Immature natural killer cell (primary cell): ENCODE results near the gene CYB561A3. TPM values are rescaled to one million over a fixed set of nuclear protein-coding genes. Genes with fewer than 3 reads are reported as not detected.
A peak's percentile ranks its signal among the peaks of the same experiment; 100 is the strongest.
"Not testable (repeated sequence)": the region's sequence is repeated elsewhere in the genome, so short reads cannot be mapped to it uniquely, and the experiment has no call there.

Experiments used
- DNase-seq, 3 donors: peaks; one replicate each; pipeline ENCODE4 v3.0.0; 2022; ENCODE audit warnings: mixed read lengths in 1 of 3
- H3K27ac Mint-ChIP-seq, 6 donors: one replicate each; pipeline ENCODE4 v1.8.0; 2020; ENCODE audit warnings: mixed read lengths in 6 of 6, mild to moderate bottlenecking in 5 of 6, inconsistent platforms in 4 of 6, moderate library complexity in 3 of 6
- H3K27me3 Mint-ChIP-seq, 3 donors: one replicate each; pipeline ENCODE4 v1.8.0; 2020 to 2021; ENCODE audit warnings: low read depth in 3 of 3, mild to moderate bottlenecking in 3 of 3, mixed read lengths in 3 of 3, moderate library complexity in 3 of 3, inconsistent platforms in 1 of 3
- H3K36me3 Mint-ChIP-seq, 3 donors: one replicate each; pipeline ENCODE4 v1.8.0; 2020; ENCODE audit warnings: mixed read lengths in 3 of 3, inconsistent platforms in 2 of 3, mild to moderate bottlenecking in 2 of 3
- H3K4me1 Mint-ChIP-seq, 2 donors: one replicate each; pipeline ENCODE4 v1.8.0; 2020; ENCODE audit warnings: inconsistent platforms in 2 of 2, mild to moderate bottlenecking in 2 of 2, mixed read lengths in 2 of 2, moderate library complexity in 1 of 2
- H3K4me3 Mint-ChIP-seq, 5 donors: one replicate each; pipeline ENCODE4 v1.8.0; 2020; ENCODE audit warnings: mild to moderate bottlenecking in 5 of 5, mixed read lengths in 5 of 5, inconsistent platforms in 3 of 5, moderate library complexity in 3 of 5
- H3K9me3 Mint-ChIP-seq, 6 donors: one replicate each; pipeline ENCODE4 v1.8.0; 2020; ENCODE audit warnings: mild to moderate bottlenecking in 6 of 6, mixed read lengths in 6 of 6, inconsistent platforms in 4 of 6, moderate library complexity in 3 of 6
- polyA plus RNA-seq, 3 donors: library from polyadenylated mRNA; unstranded; fragments of 300-500 nt; fragmentation: Illumina TruSeq; gene quantifications; one replicate each; pipeline ENCODE4 v1.2.3, GENCODE V29; 2021

CYB561A3 gene, protein sequence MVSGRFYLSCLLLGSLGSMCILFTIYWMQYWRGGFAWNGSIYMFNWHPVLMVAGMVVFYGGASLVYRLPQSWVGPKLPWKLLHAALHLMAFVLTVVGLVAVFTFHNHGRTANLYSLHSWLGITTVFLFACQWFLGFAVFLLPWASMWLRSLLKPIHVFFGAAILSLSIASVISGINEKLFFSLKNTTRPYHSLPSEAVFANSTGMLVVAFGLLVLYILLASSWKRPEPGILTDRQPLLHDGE
- 100 to 1,000 TPM in 1 of 3 donors, 10 to 100 TPM in 2; 63.8 to 128 (median 64.5) TPM for polyA plus RNA-seq

DNA sequence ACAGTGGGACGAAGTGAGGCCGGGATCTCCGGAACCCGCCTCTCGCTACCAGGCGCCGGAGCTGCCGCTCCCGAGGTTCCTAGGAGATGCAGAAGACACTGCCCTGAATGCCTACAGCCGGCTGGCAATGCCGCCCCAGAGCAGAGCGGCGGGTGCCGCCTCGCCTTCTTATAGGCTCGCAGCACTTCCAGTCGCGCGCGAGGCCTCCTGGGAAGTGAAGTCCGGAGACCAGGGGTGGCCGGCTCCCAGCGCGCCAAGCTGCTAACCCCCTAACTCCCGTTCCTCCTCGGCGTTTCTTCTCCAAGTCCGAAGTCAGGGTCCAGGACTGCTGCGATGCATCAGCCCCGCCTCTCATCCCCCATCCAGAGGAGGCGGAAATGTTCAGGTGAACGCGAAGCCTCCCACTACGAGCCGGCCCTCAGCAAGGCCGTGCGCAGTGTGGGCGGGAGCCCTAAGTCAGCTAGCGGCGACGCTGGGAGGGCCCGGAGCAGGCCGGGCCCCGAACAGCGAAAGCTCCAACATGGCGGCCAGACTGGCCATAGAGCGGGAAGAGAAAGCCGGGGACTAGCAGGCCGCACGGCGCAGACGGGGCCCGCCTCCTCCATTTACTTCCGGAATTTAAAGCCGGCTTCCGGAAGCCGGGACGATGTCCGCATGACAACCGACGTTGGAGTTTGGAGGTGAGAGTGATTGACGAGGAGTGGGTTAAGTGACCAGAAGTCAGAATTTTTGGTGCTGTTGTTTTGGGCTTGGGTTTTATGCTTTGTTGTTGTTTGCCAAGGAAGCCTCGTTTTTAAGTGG, at the start of gene CYB561A3, which contains the start of gene TMEM138:
CYB561A3 (minus strand) TSS at position 142 of the 801 bp plus-strand sequence. CDS start 5,169 bp downstream, outside the sequence.
TMEM138 (plus strand) TSS at position 634 of the 801 bp plus-strand sequence. CDS start 2,017 bp downstream, outside the sequence.
- Mint-ChIP-seq H3K4me1 (peaks cover 39 to 44% of the 10 kb centered on the region in 2 donors), H3K9me3 (no peaks in the 10 kb centered on the region), H3K27me3 (peaks cover 0 to 7% (median 4%) of the 10 kb centered on the region in 3 donors), H3K27ac (peak within 1 kb of the TSS; percentile 93 to 100 (median 100)), H3K36me3 (peaks cover 0 to 7% (median 0%) of the 10 kb centered on the region in 3 donors), H3K4me3 (peak within 1 kb of the TSS; percentile 97 to 100 (median 99))
- peak; percentile 86 to 88 (median 87) for DNase-seq

DNA sequence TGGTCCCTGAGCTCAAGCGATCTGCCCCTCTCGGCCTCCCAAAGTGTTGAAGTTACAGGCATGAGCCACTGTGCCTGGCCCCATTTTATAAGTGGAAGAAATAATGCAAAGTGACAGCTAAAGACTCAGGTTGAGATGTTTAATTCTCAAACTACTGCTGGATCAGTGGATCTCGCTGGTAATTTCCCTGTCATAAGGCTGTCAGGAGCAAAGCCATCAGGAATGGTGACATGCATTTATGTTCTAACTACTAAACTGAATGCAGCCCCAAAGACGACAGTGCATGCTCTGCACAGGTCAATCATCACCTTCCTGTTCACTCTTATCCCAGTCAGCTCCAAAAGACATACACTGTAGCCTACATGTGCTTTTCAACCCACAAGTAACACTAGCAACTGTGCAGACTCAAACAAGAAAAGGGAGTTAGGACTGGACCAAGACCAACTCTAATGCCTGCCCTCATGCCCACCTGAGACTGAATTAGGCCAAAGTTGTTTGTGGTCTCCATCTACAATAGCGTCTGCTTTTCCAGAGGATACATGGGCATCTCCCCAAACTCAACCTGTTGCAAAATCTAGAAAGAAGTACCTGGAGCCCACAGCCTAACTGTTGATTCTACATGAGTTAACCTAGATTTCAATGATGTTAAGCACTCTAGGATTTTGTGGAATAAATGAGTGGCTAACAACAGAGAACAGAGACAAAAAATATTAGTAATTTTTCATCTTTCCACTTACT, 45.5 kb upstream of the CYB561A3 start:
- peaks cover 4 to 36% (median 27%) of the 10 kb centered on the region in 3 donors for H3K36me3 Mint-ChIP-seq
- peaks cover 0 to 4% (median 2%) of the 10 kb centered on the region in 3 donors for H3K27me3 Mint-ChIP-seq
- peak overlapping the region in 4 of 6 donors; percentile 35 to 53 (median 46) for H3K27ac Mint-ChIP-seq
- DNase-seq = no peak
- H3K4me3 Mint-ChIP-seq = no peak overlapping the region
- peaks cover 0 to 9% of the 10 kb centered on the region in 2 donors for H3K4me1 Mint-ChIP-seq
- no peaks in the 10 kb centered on the region for H3K9me3 Mint-ChIP-seq

DNA sequence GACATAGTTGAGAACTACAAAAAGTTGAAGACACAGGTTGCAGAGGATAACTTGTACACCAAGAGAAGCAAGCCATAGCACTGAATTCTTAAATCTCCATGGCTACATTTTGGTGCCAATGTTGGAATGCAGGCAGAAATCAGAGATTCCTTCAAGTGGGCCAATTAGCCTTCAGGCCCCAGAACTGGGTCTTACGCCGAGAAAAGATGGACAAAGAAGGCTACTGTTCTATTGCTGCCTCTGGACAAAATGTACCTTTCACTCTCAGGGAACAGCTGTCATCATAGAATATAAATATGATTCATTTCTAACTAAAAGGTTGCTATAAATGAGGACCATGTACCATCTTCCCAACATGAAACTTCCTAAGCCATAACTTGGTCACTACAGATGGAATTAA, 44.4 kb upstream of the CYB561A3 start:
- Mint-ChIP-seq H3K4me3 (no peak overlapping the region), H3K27me3 (peaks cover 0 to 4% (median 2%) of the 10 kb centered on the region in 3 donors), H3K36me3 (peaks cover 4 to 34% (median 21%) of the 10 kb centered on the region in 3 donors), H3K9me3 (no peaks in the 10 kb centered on the region), H3K27ac (no peak overlapping the region), H3K4me1 (peaks cover 0 to 14% of the 10 kb centered on the region in 2 donors)
- no peak for DNase-seq

DNA sequence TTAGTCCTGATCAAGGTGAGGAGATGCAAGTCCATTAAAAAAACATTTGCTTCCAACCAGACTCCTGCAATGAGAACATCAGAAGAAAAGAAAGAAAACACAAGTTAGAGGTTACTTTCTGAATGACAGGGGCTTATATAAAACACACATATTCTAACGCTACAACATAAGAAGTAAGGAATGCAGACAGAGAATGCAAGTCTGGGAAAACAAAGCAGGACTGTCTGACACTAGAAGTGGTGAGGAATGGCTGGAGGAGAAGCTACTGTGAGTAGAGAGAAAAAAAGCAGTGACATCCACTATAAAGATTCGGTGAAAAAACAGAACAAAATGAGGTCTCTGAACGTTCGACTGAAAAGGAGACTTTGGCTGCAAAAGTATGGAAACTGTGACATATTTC, 43.0 kb upstream of the CYB561A3 start:
- H3K27me3 Mint-ChIP-seq = peaks cover 0 to 4% (median 2%) of the 10 kb centered on the region in 3 donors
- H3K4me1 Mint-ChIP-seq = peaks cover 0 to 14% of the 10 kb centered on the region in 2 donors
- peaks cover 4 to 39% (median 18%) of the 10 kb centered on the region in 3 donors for H3K36me3 Mint-ChIP-seq
- no peak for DNase-seq
- no peaks in the 10 kb centered on the region for H3K9me3 Mint-ChIP-seq
- H3K27ac Mint-ChIP-seq = peak overlapping the region in 4 of 6 donors; percentile 2 to 52 (median 34)
- H3K4me3 Mint-ChIP-seq = no peak overlapping the region

DNA sequence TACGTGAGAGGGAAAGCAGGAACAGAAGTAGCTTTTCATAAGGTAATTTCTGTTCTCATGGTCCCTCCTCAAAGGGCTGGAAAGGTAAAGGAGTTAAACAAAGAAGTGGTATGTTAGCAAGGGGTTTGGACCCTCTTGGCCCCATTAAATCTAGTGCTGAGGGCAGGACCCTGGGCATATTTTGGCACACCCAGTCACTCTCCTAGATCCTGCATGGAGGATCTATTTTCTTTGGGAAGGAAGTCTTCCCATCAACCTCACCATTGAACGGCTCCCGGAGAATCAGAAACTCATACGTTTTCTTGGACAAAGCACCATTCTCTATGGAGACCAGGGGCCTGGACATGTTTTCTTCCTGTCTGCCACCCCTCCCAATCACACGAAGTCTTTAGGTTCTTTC, 42.4 kb upstream of the CYB561A3 start:
- H3K27ac Mint-ChIP-seq = no peak overlapping the region
- peaks cover 0 to 14% of the 10 kb centered on the region in 2 donors for H3K4me1 Mint-ChIP-seq
- no peak overlapping the region for H3K4me3 Mint-ChIP-seq
- peaks cover 0 to 4% (median 2%) of the 10 kb centered on the region in 3 donors for H3K27me3 Mint-ChIP-seq
- no peak for DNase-seq
- H3K36me3 Mint-ChIP-seq = peaks cover 4 to 39% (median 18%) of the 10 kb centered on the region in 3 donors
- H3K9me3 Mint-ChIP-seq = no peaks in the 10 kb centered on the region

DNA sequence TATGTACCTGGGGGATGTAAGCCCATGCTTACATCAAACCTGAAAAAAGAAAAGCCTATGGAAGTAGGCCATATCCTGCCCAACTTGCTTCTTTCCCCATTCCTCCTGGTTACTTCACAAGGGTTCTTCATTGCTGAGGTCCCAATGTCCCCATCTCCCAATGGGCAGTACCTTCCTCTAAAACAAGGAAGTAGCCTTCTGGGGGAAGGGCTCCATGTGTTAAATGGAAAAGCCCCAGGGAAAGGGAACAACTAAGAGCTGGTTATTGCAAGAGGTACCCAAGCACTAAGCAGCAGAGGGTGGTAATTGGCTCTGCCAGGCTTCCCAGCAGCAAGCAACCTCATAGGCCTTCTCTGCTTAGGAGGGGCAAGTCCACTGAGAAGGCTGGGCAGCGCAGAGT, 42.0 kb upstream of the CYB561A3 start:
- DNase-seq = no peak
- H3K27me3 Mint-ChIP-seq = peaks cover 0 to 4% (median 2%) of the 10 kb centered on the region in 3 donors
- H3K4me1 Mint-ChIP-seq = peaks cover 0 to 14% of the 10 kb centered on the region in 2 donors
- no peaks in the 10 kb centered on the region for H3K9me3 Mint-ChIP-seq
- H3K36me3 Mint-ChIP-seq = peaks cover 4 to 41% (median 17%) of the 10 kb centered on the region in 3 donors
- no peak overlapping the region for H3K27ac Mint-ChIP-seq
- no peak overlapping the region for H3K4me3 Mint-ChIP-seq

DNA sequence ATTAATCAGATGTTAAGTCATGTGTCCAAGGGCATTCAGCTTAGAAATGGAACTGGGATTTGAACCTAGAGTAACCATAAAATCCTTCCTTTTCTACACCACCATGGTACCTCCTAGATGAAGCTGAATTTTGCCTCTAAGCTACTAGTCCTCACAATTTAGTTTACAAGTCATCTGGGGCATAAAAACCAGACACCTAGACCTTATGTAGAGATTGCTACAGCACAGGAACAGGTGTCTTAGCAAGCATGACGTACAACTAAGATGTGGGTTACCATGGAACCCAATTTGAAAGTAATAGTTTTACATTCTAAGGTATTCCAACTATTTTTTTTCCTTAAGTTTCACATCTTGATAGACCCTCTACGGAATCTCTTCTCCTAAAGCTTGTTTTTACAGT, 39.9 kb upstream of the CYB561A3 start:
- Mint-ChIP-seq H3K4me1 (peaks cover 0 to 14% of the 10 kb centered on the region in 2 donors), H3K36me3 (peaks cover 4 to 44% (median 12%) of the 10 kb centered on the region in 3 donors), H3K4me3 (no peak overlapping the region), H3K27me3 (peaks cover 0 to 2% (median 1%) of the 10 kb centered on the region in 3 donors), H3K27ac (peak overlapping the region in 5 of 6 donors; percentile 13 to 76 (median 55)), H3K9me3 (no peaks in the 10 kb centered on the region)
- DNase-seq = no peak

DNA sequence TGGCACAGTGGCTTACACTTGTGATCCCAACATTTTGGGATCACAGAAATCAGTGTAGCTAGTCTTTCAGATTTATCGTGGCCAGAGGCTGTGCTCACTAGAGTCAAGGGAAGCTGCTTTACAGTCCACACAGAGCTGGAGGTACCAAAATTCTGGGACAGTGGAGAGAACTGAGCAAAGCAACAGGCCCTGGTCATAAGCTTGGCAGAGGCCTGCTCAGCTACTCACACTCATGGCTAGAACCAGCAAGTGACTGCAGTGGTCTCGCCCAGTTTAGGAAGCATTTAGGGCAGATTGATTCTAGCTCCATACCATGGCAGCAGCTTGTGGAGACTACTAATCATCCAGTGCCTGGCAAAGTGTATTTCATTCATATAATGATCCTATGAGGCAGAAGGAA, 39.5 kb upstream of the CYB561A3 start:
- H3K36me3 Mint-ChIP-seq = peaks cover 4 to 44% (median 12%) of the 10 kb centered on the region in 3 donors
- H3K27me3 Mint-ChIP-seq = peaks cover 0 to 2% (median 1%) of the 10 kb centered on the region in 3 donors
- no peaks in the 10 kb centered on the region for H3K9me3 Mint-ChIP-seq
- no peak for DNase-seq
- no peak overlapping the region for H3K4me3 Mint-ChIP-seq
- peak overlapping the region in 3 of 6 donors; percentile 34 to 62 (median 36) for H3K27ac Mint-ChIP-seq
- H3K4me1 Mint-ChIP-seq = peaks cover 0 to 14% of the 10 kb centered on the region in 2 donors

DNA sequence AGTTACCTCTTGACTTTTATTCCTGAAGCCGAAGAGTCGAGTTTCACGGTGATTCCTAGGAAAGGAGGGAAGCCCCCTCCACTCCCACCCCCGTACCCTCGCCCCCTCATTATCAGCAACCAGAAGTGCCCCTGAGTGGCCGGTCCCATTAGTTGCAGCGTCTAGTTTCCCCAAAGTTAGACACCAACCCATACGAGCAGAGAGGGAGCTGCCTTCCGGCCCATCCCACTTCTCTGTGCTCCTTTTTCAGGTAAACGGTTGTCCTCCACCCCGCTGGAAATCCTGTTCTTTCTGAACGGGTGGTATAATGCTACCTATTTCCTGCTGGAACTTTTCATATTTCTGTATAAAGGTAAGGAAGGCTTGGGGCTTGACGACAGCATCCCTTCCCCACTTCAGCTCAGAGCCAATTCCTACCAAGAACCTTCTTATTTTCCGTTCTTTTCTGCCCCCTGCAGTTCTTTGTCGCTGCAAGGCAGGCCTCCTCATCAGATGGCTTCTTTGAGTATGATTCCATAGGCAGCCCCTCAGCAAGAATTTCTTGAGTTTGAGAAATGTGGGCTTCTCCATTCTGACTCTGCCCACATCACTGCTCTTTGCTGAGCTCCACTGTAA, 31.4 kb upstream of the CYB561A3 start:
- H3K4me1 Mint-ChIP-seq = peaks cover 25 to 28% of the 10 kb centered on the region in 2 donors
- peak in 1 of 3 donors; percentile 14 for DNase-seq
- H3K36me3 Mint-ChIP-seq = peaks cover 0 to 7% (median 6%) of the 10 kb centered on the region in 3 donors
- no peaks in the 10 kb centered on the region for H3K9me3 Mint-ChIP-seq
- peak overlapping the region; percentile 90 to 98 (median 97) for H3K27ac Mint-ChIP-seq
- H3K27me3 Mint-ChIP-seq = peaks cover 0 to 9% (median 1%) of the 10 kb centered on the region in 3 donors
- H3K4me3 Mint-ChIP-seq = peak overlapping the region; percentile 91 to 97 (median 94)

DNA sequence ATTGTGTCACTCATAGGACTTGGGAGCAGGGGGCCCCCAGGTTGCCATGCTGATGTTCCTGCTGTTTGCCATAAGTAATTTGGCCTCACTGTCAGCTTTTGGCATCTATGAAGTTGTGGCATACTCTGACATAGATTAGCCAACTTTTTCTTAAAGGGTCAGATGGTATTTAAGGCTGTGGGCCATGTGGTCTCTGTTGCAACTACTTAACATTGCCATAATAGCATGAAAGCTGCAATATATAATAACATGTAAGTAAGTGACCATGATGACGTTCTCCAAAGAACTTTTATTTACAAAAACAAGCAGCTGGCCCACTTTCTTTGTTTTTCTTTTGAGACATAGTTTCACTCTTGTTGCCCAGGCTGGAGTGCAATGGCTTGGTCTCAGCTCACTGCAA, 28.5 kb upstream of the CYB561A3 start:
- DNase-seq = no peak
- Mint-ChIP-seq H3K4me3 (peak overlapping the region in 3 of 5 donors; percentile 5 to 32 (median 24)), H3K36me3 (no peaks in the 10 kb centered on the region), H3K27me3 (peaks cover 0 to 9% (median 1%) of the 10 kb centered on the region in 3 donors), H3K27ac (peak overlapping the region in 1 of 6 donors; percentile 5), H3K9me3 (no peaks in the 10 kb centered on the region), H3K4me1 (peaks cover 28 to 35% of the 10 kb centered on the region in 2 donors)

DNA sequence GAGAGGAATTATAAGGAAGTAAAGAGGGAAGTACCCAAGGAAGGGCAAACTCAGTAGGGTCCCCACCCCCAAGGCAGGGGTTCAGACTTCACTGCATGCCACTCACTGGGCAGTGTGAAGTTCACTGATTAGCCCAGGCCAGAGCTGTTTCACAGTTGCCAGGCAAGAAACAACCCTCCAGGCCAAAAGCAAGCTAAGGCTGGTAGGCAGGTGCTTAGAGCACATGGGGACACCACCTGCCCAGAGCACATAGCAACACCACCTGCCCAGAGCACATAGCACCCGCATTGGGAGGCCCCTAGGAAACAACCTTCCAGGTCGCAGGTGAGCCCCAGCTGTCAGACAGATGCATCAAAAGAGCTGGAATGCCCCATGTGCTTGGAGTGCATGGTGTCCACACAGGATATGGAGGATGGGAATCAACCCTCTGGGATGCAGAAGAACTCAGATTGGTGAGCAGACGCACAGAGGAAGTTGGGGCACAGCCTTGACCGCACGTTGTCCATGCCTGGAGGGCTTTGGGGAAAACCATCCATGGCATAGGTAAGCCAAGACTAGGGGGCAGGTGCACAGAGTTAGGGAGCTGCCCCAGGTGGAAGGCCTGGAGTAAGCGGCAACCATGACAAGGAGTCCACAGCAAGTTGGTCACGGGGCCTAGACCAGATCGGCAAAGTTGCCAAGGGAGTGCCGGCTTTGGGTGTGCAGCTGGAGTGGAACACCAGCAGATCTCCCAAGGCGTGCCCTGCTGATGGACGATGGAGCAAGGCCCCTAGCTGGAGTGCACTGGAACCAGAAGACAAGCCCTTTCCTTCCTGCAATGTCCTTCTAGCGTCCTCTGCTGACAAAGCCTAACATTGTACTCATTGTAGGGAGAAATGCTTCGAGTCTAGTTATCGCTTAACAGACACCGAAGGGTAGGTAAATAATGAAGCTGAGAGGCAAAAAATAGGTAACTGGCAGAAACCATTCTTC, 22.9 kb upstream of the CYB561A3 start:
- Mint-ChIP-seq H3K4me1 (peaks cover 3 to 7% of the 10 kb centered on the region in 2 donors), H3K4me3 (no peak overlapping the region), H3K27me3 (no peaks in the 10 kb centered on the region), H3K27ac (no peak overlapping the region), H3K9me3 (no peaks in the 10 kb centered on the region), H3K36me3 (no peaks in the 10 kb centered on the region)
- no peak for DNase-seq

DNA sequence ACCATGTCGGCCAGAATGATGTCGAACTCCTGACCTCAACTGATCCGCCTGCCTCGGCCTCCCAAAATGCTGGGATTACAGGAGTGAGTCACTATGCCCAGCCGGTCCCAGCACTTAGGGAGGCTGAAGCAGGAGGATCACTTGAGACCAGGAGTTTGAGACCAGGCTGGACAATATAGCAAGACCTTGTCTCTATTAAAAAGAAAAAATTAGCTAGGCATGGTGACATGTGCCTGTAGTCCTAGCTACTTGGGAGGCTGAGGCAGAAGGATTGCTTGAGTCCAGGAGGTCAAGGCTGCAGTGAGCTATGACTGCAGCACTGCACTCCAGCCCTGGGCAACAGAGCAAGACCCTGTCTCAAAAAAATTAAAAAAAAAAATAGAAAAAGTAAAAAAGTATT, 22.2 kb upstream of the CYB561A3 start:
- not testable (repeated sequence) for DNase-seq

More for the DNA sequence above, 22.2 kb upstream of the CYB561A3 start:
- not testable (repeated sequence) for H3K27me3 Mint-ChIP-seq, H3K4me1 Mint-ChIP-seq, H3K27ac Mint-ChIP-seq, H3K4me3 Mint-ChIP-seq, H3K36me3 Mint-ChIP-seq, H3K9me3 Mint-ChIP-seq
